ENCODE results near the gene ZNRF1. TPM values are rescaled to one million over a fixed set of nuclear protein-coding genes. Genes with fewer than 3 reads are reported as not detected.
A peak's percentile ranks its signal among the peaks of the same experiment; 100 is the strongest.

Gene ZNRF1
- total and polyA plus RNA-seq, 2 of the 8 experiments (the other 6 are each of a cell fraction or from before 2014, with no cell fraction given), result 33.5 to 52.9 TPM

DNA sequence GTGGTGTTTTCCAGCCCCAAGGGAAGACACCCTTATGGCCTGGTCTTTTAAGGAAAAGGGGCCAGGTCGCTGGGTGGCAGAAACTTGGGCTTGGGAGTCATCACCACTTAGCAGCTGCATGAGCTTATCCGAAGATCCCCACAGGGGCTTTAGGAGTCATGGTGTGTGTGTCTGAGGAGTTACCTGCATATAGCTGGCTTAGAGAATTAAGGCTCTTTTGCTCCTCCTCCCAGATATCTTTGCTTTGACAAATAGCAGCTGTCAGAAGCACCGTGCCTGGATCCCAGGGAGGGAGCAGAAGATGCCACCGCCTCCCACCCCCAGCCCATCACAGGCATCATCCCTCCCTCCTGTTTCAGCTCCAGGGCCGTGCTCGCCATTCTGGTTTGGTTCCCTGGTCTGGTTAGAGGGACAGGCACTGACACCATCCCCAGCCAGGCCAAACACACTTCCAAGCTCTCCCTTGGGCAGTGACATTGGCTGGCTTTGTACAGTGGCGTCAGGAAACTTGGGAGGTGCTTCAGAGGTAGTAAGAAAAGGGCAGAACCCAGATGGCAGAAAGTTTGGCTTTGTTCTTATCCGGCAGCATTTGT is 100.3 kb downstream of the ZNRF1 start:
- peaks cover 0 to 2% (median 0%) of the 10 kb centered on the region in 4 experiments; a peak in 1 of 8 replicates for H3K36me3 ChIP-seq (ENCODE audit: control insufficient read depth in 2 of 4, insufficient read depth in 4 of 4, low read length in 3 of 4)
- WGBS, 2 experiments (ENCODE audit: extremely low coverage in 1 of 2, insufficient coverage in 1 of 2, insufficient read length in 1 of 2, insufficient replicate concordance in 2 of 2, low coverage in 1 of 2, low lambda C conversion rate in 2 of 2, missing lambda C conversion rate in 1 of 2), result 78% methylated on average over 7 of the region's 8 CpGs; no CpG with 5 or more reads in 1 of the 2 experiments
- H2BK20ac ChIP-seq (ENCODE audit: low read length), result no peak overlapping the region
- no peak for FAIRE-seq
- no peaks in the 10 kb centered on the region; the same call in 1 of the 2 replicates for H3K23me2 ChIP-seq (ENCODE audit: low read depth, low read length)
- H3K14ac ChIP-seq (ENCODE audit: insufficient read length), result no peak overlapping the region
- peaks cover 22% of the 10 kb centered on the region for H3K79me1 ChIP-seq (ENCODE audit: low read depth, low read length)
- H2AK5ac ChIP-seq (ENCODE audit: low read depth, low read length), result no peak overlapping the region
- no peak overlapping the region for H4K91ac ChIP-seq (replicated peaks; ENCODE audit: insufficient read length, low read length)
- no peak overlapping the region for H2AFZ ChIP-seq (ENCODE audit: low read length)
- no peak overlapping the region for H4K8ac ChIP-seq (ENCODE audit: extremely low read depth, insufficient read depth, low read length)
- no peak overlapping the region for H3K4me3 ChIP-seq (ENCODE audit: extremely low read depth in 1 of 4, insufficient read depth in 2 of 4, low read depth in 3 of 4, low read length in 4 of 4)
- peaks cover 0 to 25% of the 10 kb centered on the region in 2 experiments; a peak in 1 of 4 replicates for H3K79me2 ChIP-seq (ENCODE audit: control insufficient read depth in 1 of 2, insufficient read depth in 2 of 2, low read length in 2 of 2)
- no peak overlapping the region for H3K4ac ChIP-seq (replicated peaks; ENCODE audit: insufficient read length, low read depth, low read length)
- ChIA-PET POLR2A (ENCODE audit: partially characterized antibody) (interaction anchor here (0.5 to 5.0 kb wide), 3 partner anchors 11 to 106 kb away, joined by 3 to 42 read pairs (median 3); no protein-coding TSS in a partner anchor), CTCF (ENCODE audit: partially characterized antibody) (interaction anchor here (0.6 to 8.0 kb wide), 11 partner anchors 12 to 893 kb away, joined by 3 to 133 read pairs (median 5); partner anchors contain the start of gene ZNRF1)
- 0 out of 2 replicates have a peak overlapping the region, but pooled peaks have one; percentile 32 for H3K27ac ChIP-seq (ENCODE audit: low read depth, low read length)
- H3K4me2 ChIP-seq (ENCODE audit: insufficient read depth in 1 of 2, low read depth in 2 of 2, low read length in 2 of 2), result no peak overlapping the region
- no peaks in the 10 kb centered on the region for H3K9me3 ChIP-seq (ENCODE audit: insufficient read depth in 2 of 2, low read depth in 1 of 2, low read length in 1 of 2)
- H2BK120ac ChIP-seq (replicated peaks; ENCODE audit: low read depth, low read length), result no peak overlapping the region
- H2BK15ac ChIP-seq (ENCODE audit: low read length), result no peak overlapping the region; the same call in 1 of the 2 replicates
- H3K23ac ChIP-seq (ENCODE audit: insufficient read length), result no peak overlapping the region
- H3K56ac ChIP-seq (replicated peaks; ENCODE audit: insufficient read length, low read depth, low read length), result no peak overlapping the region
- H2BK12ac ChIP-seq (ENCODE audit: low read depth, low read length), result peak overlapping the region; percentile 91; the same call in 1 of the 2 replicates
- H3K27me3 ChIP-seq (replicated peaks in 1 of 4; ENCODE audit: control insufficient read depth in 3 of 4, extremely low read depth in 1 of 4, insufficient read depth in 3 of 4, low read length in 3 of 4), result no peaks in the 10 kb centered on the region
- H3K9ac ChIP-seq (replicated peaks in 1 of 4; ENCODE audit: extremely low read depth in 1 of 4, low read depth in 3 of 4, low read length in 3 of 4), result no peak overlapping the region; a peak in 1 of 7 replicates
- H4K5ac ChIP-seq (ENCODE audit: insufficient read length, low read depth, low read length), result no peak overlapping the region
- H3K4me1 ChIP-seq (replicated peaks in 1 of 4; ENCODE audit: control insufficient read depth in 3 of 4, insufficient read depth in 4 of 4, low read length in 3 of 4), result peaks cover 9 to 46% (median 32%) of the 10 kb centered on the region in 4 experiments
- peaks cover 10 to 15% of the 10 kb centered on the region in 2 experiments for H4K20me1 ChIP-seq (replicated peaks in 1 of 2; ENCODE audit: control insufficient read depth in 1 of 2, insufficient read depth in 2 of 2, low read length in 2 of 2)
- no peak overlapping the region for H3K18ac ChIP-seq (ENCODE audit: extremely low read depth, low read length)
- no peak for DNase-seq (ENCODE audit: low read depth in 1 of 2, low spot score in 2 of 2)
- H2BK5ac ChIP-seq (ENCODE audit: low read depth, low read length), result no peak overlapping the region
- no peak for TF ChIP-seq CEBPB (IDR thresholded peaks at IDR 0.05; ENCODE audit: low read depth, low read length)
- no peak for TF ChIP-seq EP300 (IDR thresholded peaks at IDR 0.05; ENCODE audit: borderline replicate concordance in 1 of 2, low read depth in 2 of 2, low read length in 2 of 2)
- TF ChIP-seq RBBP5 (IDR thresholded peaks at IDR 0.05; ENCODE audit: borderline replicate concordance, low read depth, low read length), result no peak
- TF ChIP-seq, protein P1, sequence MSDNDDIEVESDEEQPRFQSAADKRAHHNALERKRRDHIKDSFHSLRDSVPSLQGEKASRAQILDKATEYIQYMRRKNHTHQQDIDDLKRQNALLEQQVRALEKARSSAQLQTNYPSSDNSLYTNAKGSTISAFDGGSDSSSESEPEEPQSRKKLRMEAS (IDR thresholded peaks at IDR 0.05), result no peak
- no peak for TF ChIP-seq TEAD4 (IDR thresholded peaks at IDR 0.05; ENCODE audit: low read depth, low read length)
- no peak for TF ChIP-seq KDM5A (IDR thresholded peaks at IDR 0.05; ENCODE audit: low read length)
- no peak for TF ChIP-seq FOSL1 (IDR thresholded peaks at IDR 0.05; ENCODE audit: insufficient read depth, low read depth, low read length)
- TF ChIP-seq BCL11A (IDR thresholded peaks at IDR 0.05; ENCODE audit: low read depth in 2 of 2, low read length in 2 of 2), result no peak
- TF ChIP-seq SRF (IDR thresholded peaks at IDR 0.05; ENCODE audit: low read depth, low read length), result no peak
- no peak for TF ChIP-seq GABPA (IDR thresholded peaks at IDR 0.05; ENCODE audit: borderline replicate concordance, insufficient read depth, low read length)

All from H1 (cell line).